ENCODE data around the gene ZNF277. TPM values are rescaled to one million over a fixed set of nuclear protein-coding genes. Genes with fewer than 3 reads are reported as not detected.

The ZNF277 gene
- total RNA-seq, 1 experiment from 2014 or later: 21.3 TPM

DNA sequence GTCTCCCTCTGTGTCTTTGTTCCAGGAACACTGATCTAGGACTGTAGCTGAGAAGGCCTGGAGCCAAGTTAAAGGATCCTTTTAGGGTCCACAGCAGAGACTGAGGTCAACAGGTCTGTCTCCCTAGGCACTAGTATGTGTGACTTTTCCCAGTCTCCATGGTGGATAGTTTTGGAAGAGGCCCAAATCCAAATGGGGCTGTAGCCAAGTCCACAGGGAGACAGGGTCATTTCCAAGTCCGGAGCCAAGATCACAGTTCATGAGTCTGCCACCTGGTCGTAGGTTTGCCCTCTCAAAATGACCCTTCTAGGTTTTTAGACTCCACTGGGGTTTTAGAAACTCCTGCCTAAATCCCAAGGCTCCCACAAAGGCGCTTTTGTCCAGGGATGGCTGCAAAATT, 16.8 kb downstream of the ZNF277 start:
- Histone ChIP-seq H3K79me2 (ENCODE audit: insufficient read depth, low read length) (peaks cover 7% of the 10 kb centered on the region; the same call in 1 of the 2 replicates), H3K9ac (ENCODE audit: low read length) (no peak overlapping the region), H3K4me1 (ENCODE audit: control insufficient read depth in 1 of 2, insufficient read depth in 2 of 2, low read length in 2 of 2) (no peaks in the 10 kb centered on the region), H3K27ac (ENCODE audit: low read depth, low read length) (no peak overlapping the region), H4K20me1 (ENCODE audit: insufficient read depth) (no peaks in the 10 kb centered on the region), H3K9me3 (ENCODE audit: control insufficient read depth in 1 of 2, insufficient read depth in 1 of 2, low read depth in 1 of 2, low read length in 2 of 2) (no peaks in the 10 kb centered on the region), H3K27me3 (ENCODE audit: insufficient read depth, low read length) (no peaks in the 10 kb centered on the region), H3K4me3 (replicated peaks in 1 of 2; ENCODE audit: low read depth in 1 of 2, low read length in 2 of 2) (no peak overlapping the region), H2AFZ (ENCODE audit: low read depth, low read length, poor library complexity, severe bottlenecking) (no peak overlapping the region), H3K36me3 (ENCODE audit: control insufficient read depth in 1 of 2, insufficient read depth in 2 of 2, low read length in 2 of 2) (no peaks in the 10 kb centered on the region), H3K9me2 (ENCODE audit: insufficient read depth) (no peaks in the 10 kb centered on the region), H3K4me2 (ENCODE audit: low read length) (no peak overlapping the region)
- no peak for DNase-seq (ENCODE audit: low read depth, low spot score)
- ChIA-PET POLR2A (no interaction called here), RAD21 (ENCODE audit: low non-redundant PET in 1 of 2, low total read pairs in 2 of 2, uncharacterized antibody in 2 of 2, unreplicated experiment in 2 of 2) (no interaction called here), CTCF (no interaction called here)
- no TSS peak for BruUV-seq (replicated peaks)
- ATAC-seq: no peak
- intact Hi-C loops (cut with micrococcal nuclease): no loop called here
- TF ChIP-seq CBX3 (IDR thresholded peaks at IDR 0.05; ENCODE audit: low read depth) (no peak), SP1 (IDR thresholded peaks at IDR 0.05; ENCODE audit: low read depth) (no peak), SRF (IDR thresholded peaks at IDR 0.05; ENCODE audit: low read depth) (no peak), YY1 (IDR thresholded peaks at IDR 0.05; ENCODE audit: extremely low read depth, insufficient replicate concordance, low read depth, low read length) (no peak), ELF1 (IDR thresholded peaks at IDR 0.05; ENCODE audit: borderline replicate concordance, low read depth) (no peak), JUND (IDR thresholded peaks at IDR 0.05) (no peak), POLR2AphosphoS5 (IDR thresholded peaks at IDR 0.05; ENCODE audit: low read depth, low read length) (no peak)
- TF ChIP-seq, protein P1, sequence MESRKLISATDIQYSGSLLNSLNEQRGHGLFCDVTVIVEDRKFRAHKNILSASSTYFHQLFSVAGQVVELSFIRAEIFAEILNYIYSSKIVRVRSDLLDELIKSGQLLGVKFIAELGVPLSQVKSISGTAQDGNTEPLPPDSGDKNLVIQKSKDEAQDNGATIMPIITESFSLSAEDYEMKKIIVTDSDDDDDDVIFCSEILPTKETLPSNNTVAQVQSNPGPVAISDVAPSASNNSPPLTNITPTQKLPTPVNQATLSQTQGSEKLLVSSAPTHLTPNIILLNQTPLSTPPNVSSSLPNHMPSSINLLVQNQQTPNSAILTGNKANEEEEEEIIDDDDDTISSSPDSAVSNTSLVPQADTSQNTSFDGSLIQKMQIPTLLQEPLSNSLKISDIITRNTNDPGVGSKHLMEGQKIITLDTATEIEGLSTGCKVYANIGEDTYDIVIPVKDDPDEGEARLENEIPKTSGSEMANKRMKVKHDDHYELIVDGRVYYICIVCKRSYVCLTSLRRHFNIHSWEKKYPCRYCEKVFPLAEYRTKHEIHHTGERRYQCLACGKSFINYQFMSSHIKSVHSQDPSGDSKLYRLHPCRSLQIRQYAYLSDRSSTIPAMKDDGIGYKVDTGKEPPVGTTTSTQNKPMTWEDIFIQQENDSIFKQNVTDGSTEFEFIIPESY (IDR thresholded peaks at IDR 0.05; ENCODE audit: extremely low read depth, insufficient replicate concordance, low read length): no peak
- TF ChIP-seq, protein P2, sequence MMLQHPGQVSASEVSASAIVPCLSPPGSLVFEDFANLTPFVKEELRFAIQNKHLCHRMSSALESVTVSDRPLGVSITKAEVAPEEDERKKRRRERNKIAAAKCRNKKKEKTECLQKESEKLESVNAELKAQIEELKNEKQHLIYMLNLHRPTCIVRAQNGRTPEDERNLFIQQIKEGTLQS (IDR thresholded peaks at IDR 0.05): no peak

DNA sequence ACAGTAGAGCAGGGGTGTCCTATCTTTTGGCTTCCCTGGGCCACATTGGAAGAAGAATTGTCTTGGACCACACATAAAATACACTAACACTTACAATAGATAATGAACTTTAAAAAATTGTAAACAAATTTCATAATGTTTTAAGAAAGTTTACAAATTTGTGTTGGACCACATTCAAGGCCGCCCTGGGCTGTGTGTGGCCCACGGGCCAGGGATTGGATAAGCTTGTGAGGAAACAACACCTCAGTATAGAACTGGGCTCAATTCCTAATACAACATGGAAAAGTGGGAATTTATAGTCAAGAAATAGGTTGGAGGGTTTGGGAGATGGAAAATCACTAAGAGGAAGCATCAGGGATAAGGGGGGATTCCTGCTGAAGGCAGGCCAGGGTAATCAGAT, 17.7 kb downstream of the ZNF277 start:
- no TSS peak for BruUV-seq (replicated peaks)
- intact Hi-C loops (cut with micrococcal nuclease): no loop called here
- H2AFZ ChIP-seq (ENCODE audit: low read depth, low read length, poor library complexity, severe bottlenecking): no peak overlapping the region
- H3K4me1 ChIP-seq (ENCODE audit: control insufficient read depth in 1 of 2, insufficient read depth in 2 of 2, low read length in 2 of 2): no peaks in the 10 kb centered on the region
- CTCF ChIA-PET: no interaction called here
- RAD21 ChIA-PET (ENCODE audit: low non-redundant PET in 1 of 2, low total read pairs in 2 of 2, uncharacterized antibody in 2 of 2, unreplicated experiment in 2 of 2): no interaction called here
- no peak overlapping the region for H3K4me3 ChIP-seq (replicated peaks in 1 of 2; ENCODE audit: low read depth in 1 of 2, low read length in 2 of 2)
- no peaks in the 10 kb centered on the region for H3K9me3 ChIP-seq (ENCODE audit: control insufficient read depth in 1 of 2, insufficient read depth in 1 of 2, low read depth in 1 of 2, low read length in 2 of 2)
- H3K27ac ChIP-seq (ENCODE audit: low read depth, low read length): no peak overlapping the region
- no peak for DNase-seq (ENCODE audit: low read depth, low spot score)
- POLR2A ChIA-PET: no interaction called here
- H3K36me3 ChIP-seq (ENCODE audit: control insufficient read depth in 1 of 2, insufficient read depth in 2 of 2, low read length in 2 of 2): no peaks in the 10 kb centered on the region
- H3K9me2 ChIP-seq (ENCODE audit: insufficient read depth): no peaks in the 10 kb centered on the region
- H3K79me2 ChIP-seq (ENCODE audit: insufficient read depth, low read length): peaks cover 7% of the 10 kb centered on the region; the same call in 1 of the 2 replicates
- no peak overlapping the region for H3K9ac ChIP-seq (ENCODE audit: low read length)
- no peak overlapping the region for H3K4me2 ChIP-seq (ENCODE audit: low read length)
- no peaks in the 10 kb centered on the region for H3K27me3 ChIP-seq (ENCODE audit: insufficient read depth, low read length)
- H4K20me1 ChIP-seq (ENCODE audit: insufficient read depth): no peaks in the 10 kb centered on the region
- no peak for ATAC-seq
- TF ChIP-seq JUND (IDR thresholded peaks at IDR 0.05) (no peak), SRF (IDR thresholded peaks at IDR 0.05; ENCODE audit: low read depth) (no peak), YY1 (IDR thresholded peaks at IDR 0.05; ENCODE audit: extremely low read depth, insufficient replicate concordance, low read depth, low read length) (no peak), POLR2A (IDR thresholded peaks at IDR 0.05; ENCODE audit: borderline replicate concordance, extremely low read depth, insufficient read depth, insufficient read length) (no peak), CBX3 (IDR thresholded peaks at IDR 0.05; ENCODE audit: low read depth) (no peak), RAD21 (IDR thresholded peaks at IDR 0.05; ENCODE audit: low read depth) (no peak), SIN3A (IDR thresholded peaks at IDR 0.05; ENCODE audit: low read depth) (no peak), EGR1 (IDR thresholded peaks at IDR 0.05; ENCODE audit: low read depth) (no peak), EZH2phosphoT487 (IDR thresholded peaks at IDR 0.05; ENCODE audit: borderline replicate concordance) (no peak)
- TF ChIP-seq, protein P3, sequence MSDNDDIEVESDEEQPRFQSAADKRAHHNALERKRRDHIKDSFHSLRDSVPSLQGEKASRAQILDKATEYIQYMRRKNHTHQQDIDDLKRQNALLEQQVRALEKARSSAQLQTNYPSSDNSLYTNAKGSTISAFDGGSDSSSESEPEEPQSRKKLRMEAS (IDR thresholded peaks at IDR 0.05): no peak
- TF ChIP-seq, protein P2 (IDR thresholded peaks at IDR 0.05): no peak
- TF ChIP-seq, protein P4, sequence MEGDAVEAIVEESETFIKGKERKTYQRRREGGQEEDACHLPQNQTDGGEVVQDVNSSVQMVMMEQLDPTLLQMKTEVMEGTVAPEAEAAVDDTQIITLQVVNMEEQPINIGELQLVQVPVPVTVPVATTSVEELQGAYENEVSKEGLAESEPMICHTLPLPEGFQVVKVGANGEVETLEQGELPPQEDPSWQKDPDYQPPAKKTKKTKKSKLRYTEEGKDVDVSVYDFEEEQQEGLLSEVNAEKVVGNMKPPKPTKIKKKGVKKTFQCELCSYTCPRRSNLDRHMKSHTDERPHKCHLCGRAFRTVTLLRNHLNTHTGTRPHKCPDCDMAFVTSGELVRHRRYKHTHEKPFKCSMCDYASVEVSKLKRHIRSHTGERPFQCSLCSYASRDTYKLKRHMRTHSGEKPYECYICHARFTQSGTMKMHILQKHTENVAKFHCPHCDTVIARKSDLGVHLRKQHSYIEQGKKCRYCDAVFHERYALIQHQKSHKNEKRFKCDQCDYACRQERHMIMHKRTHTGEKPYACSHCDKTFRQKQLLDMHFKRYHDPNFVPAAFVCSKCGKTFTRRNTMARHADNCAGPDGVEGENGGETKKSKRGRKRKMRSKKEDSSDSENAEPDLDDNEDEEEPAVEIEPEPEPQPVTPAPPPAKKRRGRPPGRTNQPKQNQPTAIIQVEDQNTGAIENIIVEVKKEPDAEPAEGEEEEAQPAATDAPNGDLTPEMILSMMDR (IDR thresholded peaks at IDR 0.05 in 2 of 3, conservative IDR thresholded peaks at IDR 0.05 in 1 of 3; ENCODE audit: borderline replicate concordance in 1 of 3, insufficient read depth in 1 of 3, low read depth in 2 of 3, low read length in 2 of 3): no peak

Measured in HCT116 (cell line).